ENCODE data around the gene RAB25. TPM values are rescaled to one million over a fixed set of nuclear protein-coding genes. Genes with fewer than 3 reads are reported as not detected.

RAB25 gene
- total RNA-seq, 2 donors from 2014 or later: 213 TPM

- intact Hi-C loops (cut with DNase I): no loop called here
- Histone ChIP-seq H3K27ac (peak overlapping the region; percentile 94), H3K9me3 (no peaks in the 10 kb centered on the region), H3K9ac (ENCODE audit: low read depth in 2 of 2, low read length in 2 of 2) (peak overlapping the region; percentile 41 to 89), H3K27me3 (no peaks in the 10 kb centered on the region), H3K4me3 (no peak overlapping the region), H3K36me3 (no peaks in the 10 kb centered on the region), H3K4me1 (peaks cover 38% of the 10 kb centered on the region)
- peak; percentile 47 for DNase-seq
- TF ChIP-seq CTCF (IDR thresholded peaks at IDR 0.05): no peak
Observed at GRCh38 chr1:156101880-156102279, 40.9 kb downstream of the RAB25 start.

- H3K36me3 ChIP-seq: no peaks in the 10 kb centered on the region
- H3K4me1 ChIP-seq: peaks cover 38% of the 10 kb centered on the region
- intact Hi-C loops (cut with DNase I): no loop called here
- TF ChIP-seq CTCF (IDR thresholded peaks at IDR 0.05): no peak
- no peaks in the 10 kb centered on the region for H3K9me3 ChIP-seq
- H3K27ac ChIP-seq: peak overlapping the region; percentile 94
- no peaks in the 10 kb centered on the region for H3K27me3 ChIP-seq
- DNase-seq: peak; percentile 61
- H3K9ac ChIP-seq (ENCODE audit: low read depth in 2 of 2, low read length in 2 of 2): peak overlapping the region in 1 of 2 donors; percentile 89
- H3K4me3 ChIP-seq: no peak overlapping the region
Observed at GRCh38 chr1:156102633-156103511, 41.9 kb downstream of the RAB25 start.

GRCh38 chr1:156103521-156103947 is 42.6 kb downstream of the RAB25 start:
- intact Hi-C loops (cut with DNase I): no loop called here
- Histone ChIP-seq H3K36me3 (no peaks in the 10 kb centered on the region), H3K4me1 (peaks cover 38% of the 10 kb centered on the region), H3K4me3 (no peak overlapping the region), H3K9ac (ENCODE audit: low read depth in 2 of 2, low read length in 2 of 2) (peak overlapping the region; percentile 65 to 89), H3K9me3 (no peaks in the 10 kb centered on the region), H3K27ac (peak overlapping the region; percentile 94), H3K27me3 (no peaks in the 10 kb centered on the region)
- TF ChIP-seq CTCF (IDR thresholded peaks at IDR 0.05): no peak
- DNase-seq: peak; percentile 65

- intact Hi-C loops (cut with DNase I): no loop called here
- Histone ChIP-seq H3K4me1 (peaks cover 38% of the 10 kb centered on the region), H3K4me3 (no peak overlapping the region), H3K9ac (ENCODE audit: low read depth in 2 of 2, low read length in 2 of 2) (peak overlapping the region; percentile 68 to 89), H3K27me3 (no peaks in the 10 kb centered on the region), H3K27ac (peak overlapping the region; percentile 94), H3K36me3 (no peaks in the 10 kb centered on the region), H3K9me3 (no peaks in the 10 kb centered on the region)
- peak; percentile 83 for DNase-seq
- no peak for TF ChIP-seq CTCF (IDR thresholded peaks at IDR 0.05)
Observed at GRCh38 chr1:156104065-156104810, 43.3 kb downstream of the RAB25 start.

All from colonic mucosa (tissue), 4 donors.